Posterior cingulate gyrus (tissue), 11 donors: ENCODE data around the gene ARHGAP15.
A peak's percentile ranks its signal among the peaks of the same experiment; 100 is the strongest.

ENCODE experiments used
- DNase-seq, 10 donors: peaks; one replicate each; pipeline versions ENCODE4 v3.0.0 to v3.0.0-alpha.2; 2020 to 2021; ENCODE audit warnings: mixed read lengths in 3 of 10
- intact Hi-C: fragments of 100-400 bp; cut with DNase I; formaldehyde crosslinking; loops from one replicate; pipeline ENCODE4 v1.15.1; 2023

The ARHGAP15 gene

GRCh38 chr2:143217512-143218115, 88.4 kb downstream of the ARHGAP15 start:
- intact Hi-C loops: no loop called here
- DNase-seq: no peak

DNA sequence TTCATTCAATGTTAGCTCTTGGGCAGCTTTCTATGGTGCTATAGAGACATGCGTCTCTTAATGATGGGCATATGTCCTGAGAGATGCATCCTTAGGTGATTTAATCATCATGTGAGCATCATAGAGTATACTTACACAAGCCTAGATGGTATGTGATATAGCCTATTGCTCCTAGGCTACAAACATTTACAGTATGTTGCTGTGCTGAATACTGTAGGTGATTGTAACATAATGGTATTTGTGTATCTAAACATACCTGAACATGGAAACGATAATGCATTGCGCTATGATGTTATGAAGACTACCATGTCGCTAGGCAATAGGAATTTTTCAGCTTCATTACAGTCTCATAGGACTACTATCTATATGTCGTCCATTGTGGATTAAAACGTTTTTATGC, 89.4 kb downstream of the ARHGAP15 start:
- intact Hi-C loops: no loop called here
- DNase-seq: no peak

DNA sequence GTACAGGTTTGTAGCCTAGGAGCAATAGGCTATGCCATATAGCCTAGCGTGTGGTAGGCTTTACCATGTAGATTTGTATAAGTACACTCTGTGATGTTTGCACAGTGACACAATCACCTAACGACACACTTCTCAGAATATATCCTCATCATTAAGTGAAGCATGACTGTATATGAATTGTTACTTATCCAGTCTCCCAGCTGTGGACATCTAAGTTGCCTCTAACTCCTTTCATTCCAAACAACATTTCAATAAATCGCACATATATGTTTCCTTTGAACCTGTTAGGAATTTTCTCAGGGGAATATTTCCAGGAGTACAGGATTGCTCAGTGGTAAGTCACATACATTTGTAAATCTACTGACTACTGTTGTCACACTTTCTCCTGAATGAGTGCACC, 90.0 kb downstream of the ARHGAP15 start:
- DNase-seq: no peak

GRCh38 chr2:143223556-143223955, 94.3 kb downstream of the ARHGAP15 start:
- intact Hi-C loops: loop anchor here (2.0 kb wide), 1 partner anchor 111 kb away; no protein-coding TSS in a partner anchor

More for the DNA sequence above, 90.0 kb downstream of the ARHGAP15 start:
- intact Hi-C loops: no loop called here

DNA sequence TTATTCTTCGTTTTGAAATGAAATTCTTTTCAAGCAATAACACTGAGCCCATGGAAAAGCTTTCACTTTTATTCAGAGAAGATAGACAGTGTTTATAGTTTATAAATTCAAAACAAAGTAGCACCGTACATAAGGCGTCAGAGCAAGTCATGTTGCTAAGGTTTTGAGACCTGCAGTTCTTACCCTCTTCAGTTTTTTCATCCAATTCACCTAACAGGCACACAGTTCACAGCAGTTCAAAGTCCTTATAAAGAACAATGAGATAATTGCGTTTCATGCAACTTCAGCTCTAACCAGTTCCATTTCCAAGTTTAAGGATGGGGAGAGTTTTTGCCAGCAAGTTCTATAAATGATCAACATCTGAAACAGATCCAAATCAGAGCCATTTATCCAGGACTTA, 96.7 kb downstream of the ARHGAP15 start:
- DNase-seq: no peak
- intact Hi-C loops: no loop called here

More at GRCh38 chr2:143223556-143223955, 94.3 kb downstream of the ARHGAP15 start:
- no peak for DNase-seq

DNA sequence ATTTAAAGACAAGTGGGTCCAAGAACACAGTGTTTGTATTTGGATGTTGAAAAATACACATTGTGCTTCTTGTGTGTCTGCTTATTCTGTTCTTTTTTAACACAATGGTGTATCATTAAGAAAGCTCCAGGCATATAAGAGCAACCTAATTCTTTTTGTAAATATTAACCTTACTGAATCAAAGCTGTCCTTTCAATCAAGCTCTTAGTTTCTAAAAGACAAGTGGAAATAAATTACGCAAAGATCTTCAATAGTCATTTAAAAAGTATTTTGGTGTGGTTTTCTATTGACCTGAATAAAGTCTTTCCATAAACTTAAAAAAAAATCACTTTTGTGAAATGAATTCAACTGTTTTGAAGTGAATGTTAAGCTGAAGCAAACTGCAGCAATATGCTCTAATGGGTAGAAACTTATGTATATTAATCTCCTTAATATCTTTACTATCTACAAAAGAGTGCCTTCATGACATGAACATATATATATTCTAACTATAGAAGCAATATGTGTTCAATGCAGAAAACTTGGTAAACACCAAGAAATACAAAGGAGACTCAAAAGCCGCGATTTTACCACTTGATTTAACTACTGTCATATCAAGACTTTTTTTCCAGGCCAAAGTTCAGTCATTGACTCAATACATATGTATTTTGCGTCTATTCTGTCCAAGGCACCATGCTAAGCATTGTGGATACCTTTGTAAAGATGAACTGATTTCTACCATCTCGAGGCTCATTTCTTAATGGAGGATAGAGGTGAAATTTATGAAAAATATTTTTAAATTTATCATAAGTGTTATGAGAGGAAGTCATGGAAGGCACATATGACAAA, 97.7 kb downstream of the ARHGAP15 start:
- DNase-seq: no peak
- intact Hi-C loops: no loop called here

DNA sequence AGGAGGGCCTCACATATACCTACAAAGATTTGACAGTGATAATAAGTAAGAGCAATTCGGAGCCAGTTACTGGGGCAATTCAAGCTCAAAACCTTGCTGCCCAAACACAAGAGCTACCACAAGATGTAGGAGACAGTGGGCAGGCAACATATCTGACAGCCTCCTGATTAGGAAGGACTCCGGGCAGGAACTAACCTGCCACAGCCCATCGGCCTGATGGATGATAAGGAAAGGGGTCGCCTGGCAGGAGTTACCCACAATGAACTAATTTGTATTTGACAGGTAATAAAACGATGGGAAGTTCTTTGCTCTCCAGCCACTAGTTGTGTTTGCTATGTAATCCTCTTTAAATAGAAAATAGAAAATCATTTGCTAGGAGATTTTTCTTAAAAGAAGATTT, 100.2 kb downstream of the ARHGAP15 start:
- intact Hi-C loops: no loop called here

DNA sequence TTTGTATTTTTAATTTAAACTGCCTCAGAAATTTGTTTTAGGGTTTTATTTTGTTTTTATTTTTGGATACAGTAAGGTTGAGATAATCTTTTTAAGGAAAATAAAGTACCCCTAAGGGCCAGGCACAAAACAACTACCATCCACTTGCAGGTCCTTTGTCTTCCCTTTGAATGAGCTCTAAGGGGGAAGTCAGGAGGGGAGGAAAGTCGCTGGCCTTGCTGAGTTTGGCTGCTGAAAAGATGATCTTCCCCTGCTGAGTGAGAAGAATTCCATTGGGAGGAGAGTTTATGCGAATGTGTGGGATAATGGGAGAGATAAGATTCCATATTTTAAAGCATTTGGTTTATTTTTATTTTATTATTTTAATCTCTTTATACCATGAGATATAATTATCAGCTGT, 100.7 kb downstream of the ARHGAP15 start:
- no peak for DNase-seq
- intact Hi-C loops: no loop called here

More for the DNA sequence above, 100.2 kb downstream of the ARHGAP15 start:
- no peak for DNase-seq

DNA sequence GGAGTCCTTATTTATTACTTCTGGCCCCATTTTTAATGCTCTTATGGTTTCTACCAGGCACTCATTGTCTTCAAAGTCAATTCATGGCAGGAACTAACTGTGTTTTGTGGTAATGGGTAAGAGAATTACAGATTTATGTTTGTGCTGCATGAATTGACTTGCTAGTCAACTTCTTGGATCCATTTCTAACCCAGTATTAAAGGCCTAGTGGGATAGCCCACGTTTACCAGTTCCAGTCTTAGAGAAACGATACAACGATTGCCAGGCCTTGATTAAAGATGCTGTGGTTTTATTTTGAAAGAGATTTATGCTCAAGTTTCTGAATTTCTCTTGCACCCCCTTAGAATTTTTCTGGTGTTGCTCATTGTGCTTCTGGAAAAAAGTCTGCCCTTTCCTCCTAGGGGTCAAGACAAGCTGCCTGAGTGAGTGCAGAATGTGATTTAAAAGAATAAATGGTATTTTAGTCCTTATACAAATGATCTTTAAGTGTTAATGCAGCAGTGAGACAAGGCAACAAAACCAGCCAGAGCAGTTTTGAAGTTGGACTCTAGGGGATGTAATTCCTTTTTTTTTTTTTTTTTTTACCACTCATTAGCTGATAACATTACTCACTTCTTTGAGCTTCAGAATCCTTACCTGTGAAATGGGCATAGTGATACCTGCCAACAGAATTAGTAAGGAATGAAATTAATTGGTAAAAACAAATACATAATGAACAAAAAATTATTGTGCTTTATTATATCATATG, 101.5 kb downstream of the ARHGAP15 start:
- intact Hi-C loops: no loop called here
- DNase-seq: no peak

- intact Hi-C loops: no loop called here
- no peak for DNase-seq
Observed at GRCh38 chr2:143231254-143231645, 102.0 kb downstream of the ARHGAP15 start.

- no peak for DNase-seq
- intact Hi-C loops: no loop called here
Observed at GRCh38 chr2:143237146-143237777, 108.0 kb downstream of the ARHGAP15 start.

GRCh38 chr2:143241403-143242088, 112.3 kb downstream of the ARHGAP15 start:
- no peak for DNase-seq
- intact Hi-C loops: no loop called here

DNA sequence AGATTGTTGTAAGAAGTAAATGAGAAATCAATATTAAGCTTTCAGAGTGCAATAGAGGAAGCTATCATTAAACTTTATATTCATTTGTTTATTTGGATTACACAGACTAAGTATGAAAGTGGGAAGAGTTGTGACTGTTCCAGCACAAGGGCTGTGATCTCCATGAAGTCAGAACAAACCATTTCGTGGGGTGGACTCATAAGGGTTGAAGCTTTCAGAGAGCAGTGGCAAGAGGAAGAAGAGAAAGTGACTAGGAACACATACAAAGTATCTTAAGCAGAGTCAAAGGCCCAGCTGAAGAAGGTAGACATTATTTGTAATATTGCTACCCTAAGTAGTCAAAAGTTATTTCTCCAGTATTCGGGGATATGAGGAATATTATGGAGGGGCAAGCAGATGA, 117.0 kb downstream of the ARHGAP15 start:
- intact Hi-C loops: no loop called here

DNA sequence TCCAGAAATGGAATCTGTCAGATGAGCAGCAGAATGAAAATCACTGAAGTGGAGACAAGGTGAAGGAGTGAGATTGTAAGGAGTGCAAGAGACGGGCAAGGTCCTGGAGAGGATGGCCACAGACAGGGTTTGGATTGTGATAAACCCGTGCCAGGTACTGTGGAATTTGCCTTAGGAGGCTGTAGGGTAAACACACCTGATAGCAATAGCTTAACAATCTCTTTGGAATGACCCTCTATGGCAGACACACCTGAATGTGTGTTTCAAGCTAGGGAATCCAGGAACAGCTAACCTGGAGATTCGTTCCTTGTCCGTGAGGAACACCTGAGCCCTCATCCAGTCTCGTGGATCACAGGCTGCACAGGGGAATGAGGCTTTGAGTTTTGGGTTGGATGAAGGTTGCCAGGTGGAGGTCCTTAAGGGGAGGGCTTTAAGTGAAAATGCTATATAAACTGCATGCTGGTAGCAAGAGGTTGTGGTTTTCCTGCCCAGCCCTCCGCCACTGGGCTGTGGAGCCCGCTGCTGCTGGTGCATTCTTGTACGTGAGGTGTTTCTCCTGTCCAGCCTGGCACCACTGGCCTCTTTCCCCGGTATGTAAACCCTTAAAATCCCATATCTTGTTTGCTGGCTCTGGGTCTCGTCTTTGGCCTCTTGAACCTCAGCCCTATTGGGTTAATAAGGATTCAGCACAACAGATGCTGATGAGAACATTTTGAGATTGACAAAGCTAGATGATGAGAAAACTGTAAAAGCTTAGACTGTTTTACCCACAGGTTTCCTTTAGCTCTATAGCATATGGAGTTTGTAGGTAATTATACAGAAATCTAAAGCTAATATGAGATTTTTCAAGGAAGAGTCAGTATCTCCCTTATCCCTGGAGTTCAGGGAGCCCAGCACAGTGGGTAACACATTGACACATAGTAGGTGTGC, 117.9 kb downstream of the ARHGAP15 start:
- peak in 2 of 10 donors; percentile 57 to 70 for DNase-seq
- intact Hi-C loops: no loop called here

More for the DNA sequence above, 117.0 kb downstream of the ARHGAP15 start:
- DNase-seq: no peak

DNA sequence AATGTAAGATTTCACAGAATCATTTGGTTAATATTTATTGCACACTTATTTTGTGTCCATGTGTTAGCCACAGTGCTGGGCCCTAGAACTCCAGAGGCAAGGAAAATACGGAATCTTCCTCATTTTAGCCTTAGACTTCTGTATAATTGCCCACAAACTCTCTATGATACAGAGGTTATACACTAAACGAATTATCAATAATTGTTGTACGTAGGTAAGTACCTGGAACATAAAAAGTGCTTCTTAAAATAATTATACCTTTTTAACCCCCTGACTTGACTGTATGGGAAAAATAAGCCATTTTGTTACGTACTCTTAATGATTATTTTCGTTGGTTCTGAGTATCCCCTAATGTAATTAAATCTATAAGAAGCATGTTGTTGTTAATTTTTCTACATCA, 119.4 kb downstream of the ARHGAP15 start:
- intact Hi-C loops: no loop called here
- no peak for DNase-seq

DNA sequence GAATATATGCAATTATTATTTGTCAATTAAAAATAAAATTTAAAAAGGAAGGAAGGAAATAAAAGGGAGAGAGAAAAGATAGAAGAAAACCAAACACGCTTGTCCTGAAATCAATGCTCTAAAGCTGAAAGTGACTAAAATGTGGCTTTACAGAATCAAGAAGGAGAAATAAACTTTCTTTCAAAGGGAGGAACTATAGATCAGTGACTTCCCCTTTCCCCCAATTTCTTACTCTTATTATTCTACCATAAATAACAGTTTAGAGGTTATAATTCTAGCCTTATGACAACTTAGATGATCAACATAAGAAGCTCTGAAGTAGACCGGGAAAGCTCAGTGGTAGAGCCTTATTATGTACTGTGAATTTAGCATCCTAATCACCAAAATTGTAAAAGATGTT, 122.5 kb downstream of the ARHGAP15 start:
- intact Hi-C loops: no loop called here
- no peak for DNase-seq

DNA sequence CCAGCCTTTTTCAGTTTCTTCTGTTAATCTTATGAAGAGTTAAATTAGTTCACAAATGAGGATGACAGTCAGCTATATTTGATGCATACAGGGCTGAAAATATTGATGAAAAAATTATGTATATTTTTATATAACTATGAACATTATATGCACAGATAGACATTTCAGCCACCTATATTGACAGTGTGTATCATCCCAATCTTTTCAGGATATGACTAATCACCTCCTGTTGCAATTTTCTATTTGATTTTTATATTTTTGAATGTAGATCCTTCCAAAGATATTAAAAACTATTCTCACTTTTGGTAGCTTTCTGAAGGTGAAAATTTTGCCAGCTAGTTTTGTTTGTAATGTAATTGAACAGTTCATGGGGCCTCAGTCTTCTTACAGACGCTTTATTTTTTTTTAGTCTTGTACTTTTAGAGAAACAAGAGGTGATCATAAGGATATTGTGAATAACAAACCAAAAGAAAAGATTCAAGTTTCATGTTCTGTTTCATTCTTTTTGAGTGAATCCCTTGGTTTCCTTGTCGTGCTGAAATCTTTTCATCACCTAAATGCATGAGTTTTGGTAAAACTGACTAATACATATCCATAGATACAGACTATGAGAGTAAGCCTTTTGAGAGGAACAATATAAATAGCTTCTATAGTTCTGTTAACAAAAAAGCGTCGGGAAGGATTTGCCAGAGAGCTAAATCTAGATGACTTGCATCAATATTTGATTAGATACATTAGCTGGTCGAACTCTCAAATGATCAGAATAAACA, 123.1 kb downstream of the ARHGAP15 start:
- DNase-seq: no peak
- intact Hi-C loops: no loop called here

DNA sequence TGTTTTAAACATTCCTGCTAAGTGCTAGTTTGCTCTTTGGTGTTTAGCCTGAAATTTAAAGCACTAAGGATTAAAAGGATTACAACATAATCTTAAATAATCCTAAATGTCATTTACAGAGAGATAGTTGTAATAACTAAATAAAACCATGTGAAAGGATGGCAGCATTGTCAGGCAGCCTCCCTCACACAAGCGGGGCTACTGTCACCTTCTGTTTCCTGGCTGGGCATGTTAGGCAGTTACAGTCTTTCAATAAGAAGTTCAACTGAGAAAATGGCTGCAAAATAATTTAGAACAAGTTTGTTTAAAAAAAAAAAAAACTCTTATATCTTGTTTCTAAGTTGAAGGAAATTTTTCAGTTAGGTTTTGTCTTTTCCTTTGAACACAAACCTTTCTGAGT, 124.9 kb downstream of the ARHGAP15 start:
- intact Hi-C loops: no loop called here

More for the DNA sequence above, 124.9 kb downstream of the ARHGAP15 start:
- DNase-seq: no peak
